Right lobe of liver (tissue), 6 donors: ENCODE measurements around the gene EGFLAM. TPM values are rescaled to one million over a fixed set of nuclear protein-coding genes. Genes with fewer than 3 reads are reported as not detected.

Source experiments
- ATAC-seq, 4 donors: fragments of 200-7000 bp; cut with Tn5 transposase; one replicate each; pipeline ENCODE4 v1.9.1; 2020; ENCODE audit warnings: mild to moderate bottlenecking in 4 of 4, moderate library complexity in 4 of 4
- DNase-seq, 3 donors: peaks; one replicate each; pipeline ENCODE4 v3.0.0-alpha.2; 2020
- H3K27ac ChIP-seq, 3 donors: fragments of 200-600 bp; one replicate each; pipeline ENCODE4 v1.8.0; 2022
- H3K27me3 ChIP-seq, 2 donors: fragments of 200-600 bp; one replicate each; pipeline ENCODE4 v1.8.0; 2022
- H3K36me3 ChIP-seq, 4 donors: fragments of 200-600 bp; sonication (generic) in 1 of 4; one replicate each; pipeline versions ENCODE4 v1.5.1 to v1.8.0; 2017 to 2022; ENCODE audit warnings: control low read depth in 1 of 4
- H3K4me1 ChIP-seq, 4 donors: fragments of 200-600 bp; sonication (generic) in 1 of 4; one replicate each; pipeline versions ENCODE4 v1.5.1 to v1.8.0; 2017 to 2022; ENCODE audit warnings: control low read depth in 1 of 4
- H3K4me3 ChIP-seq, 3 donors: fragments of 200-600 bp; one replicate each; pipeline ENCODE4 v1.8.0; 2022
- H3K9me3 ChIP-seq, 4 donors: fragments of 200-600 bp; sonication (generic) in 1 of 4; one replicate each; pipeline versions ENCODE4 v1.5.1 to v1.8.0; 2017 to 2022; ENCODE audit warnings: control low read depth in 1 of 4
- CTCF ChIP-seq, 4 donors: fragments of 200-600 bp in 3 of 4; fragments of 450-650 bp in 1 of 4; IDR thresholded peaks; one replicate each; pipeline versions ENCODE4 v1.5.1 to v1.8.0; 2016 to 2022; ENCODE audit warnings: antibody characterized with exemption in 4 of 4, mild to moderate bottlenecking in 2 of 4
- POLR2A ChIP-seq: fragments of 450-650 bp; IDR thresholded peaks from one replicate; pipeline ENCODE4 v1.6.1; 2017; ENCODE audit warnings: antibody characterized with exemption, mild to moderate bottlenecking
- WGBS: methylation state at CpG from one replicate; pipeline ENCODE4 v1.1.6; 2018; ENCODE audit warnings: low coverage, low lambda C conversion rate; ENCODE audit not compliant: insufficient coverage; ENCODE audit errors: missing lambda C conversion rate; 5-methylcytosine and 5-hydroxymethylcytosine counted together
- intact Hi-C, 2 donors: fragments of 100-400 bp; cut with DNase I; formaldehyde crosslinking; loops; one replicate each; pipeline versions ENCODE4 v1.11.2 to v1.14.1; 2022
- total RNA-seq, 6 experiments: library from RNA; depleted of rRNA in 2 of 6; stranded (reverse); fragments of >200 nt in 2 of 6; fragmentation: NEBNext Ultra II Directional in 3 of 6; extraction: Animal tissue kit (Norgen Biotek cat#: 25700) in 3 of 6; gene quantifications; one replicate each; pipeline versions ENCODE4 v1.1.0 to v1.2.4, GENCODE V29; 2016 to 2023
- donor health status: DM: no; HTN: yes; CAD: no.
- donor health status: DM: no; HTN: no; CAD: no.
- donor health status: DM: no; HTN: no; CAD: no.
- donor health status: DM: no; HTN: yes; CAD: no.
- donor health status: DM: no; HTN: yes; CAD: no.

The EGFLAM gene
- total RNA-seq, 6 experiments from 2014 or later: 0.50 to 6.2 (median 2.3) TPM

DNA sequence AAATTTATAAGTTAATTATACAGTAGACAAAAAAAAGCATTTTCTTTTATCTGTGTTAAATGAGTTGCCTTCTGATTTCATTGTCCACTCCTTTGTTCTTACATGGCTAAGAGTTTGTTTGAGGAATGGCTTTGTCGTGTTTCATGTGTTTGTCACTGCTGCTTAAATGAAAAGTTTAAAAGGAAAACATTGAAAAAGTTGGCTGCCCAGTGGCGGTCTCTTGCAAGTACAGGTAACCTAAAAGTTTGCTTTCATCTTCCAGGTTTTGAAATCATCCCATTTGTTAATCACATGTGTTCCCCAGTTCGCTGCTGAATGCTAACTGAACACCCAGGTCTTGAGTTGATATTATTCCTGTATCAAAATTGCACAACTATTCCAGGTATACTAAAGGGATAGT, 33.9 kb downstream of the EGFLAM start:
- no peak for ATAC-seq

GRCh38 chr5:38295751-38296150, 37.4 kb downstream of the EGFLAM start:
- Histone ChIP-seq H3K27ac (no peak overlapping the region), H3K4me1 (no peaks in the 10 kb centered on the region), H3K9me3 (no peaks in the 10 kb centered on the region), H3K36me3 (no peaks in the 10 kb centered on the region), H3K4me3 (no peak overlapping the region), H3K27me3 (no peaks in the 10 kb centered on the region)
- ATAC-seq: no peak
- WGBS: 60% methylated on average over 2 of the region's 2 CpGs
- no peak for DNase-seq
- TF ChIP-seq CTCF (IDR thresholded peaks at IDR 0.05) (no peak), POLR2A (no peak)
- intact Hi-C loops: no loop called here

More for the DNA sequence above, 33.9 kb downstream of the EGFLAM start:
- TF ChIP-seq POLR2A (no peak), CTCF (IDR thresholded peaks at IDR 0.05) (no peak)
- H3K27ac ChIP-seq: no peak overlapping the region
- intact Hi-C loops: no loop called here
- 80% methylated on average over 3 of the region's 3 CpGs for WGBS
- no peaks in the 10 kb centered on the region for H3K36me3 ChIP-seq
- H3K27me3 ChIP-seq: no peaks in the 10 kb centered on the region
- no peak for DNase-seq
- no peaks in the 10 kb centered on the region for H3K9me3 ChIP-seq
- H3K4me3 ChIP-seq: no peak overlapping the region
- H3K4me1 ChIP-seq: no peaks in the 10 kb centered on the region

- no peak for DNase-seq
Measured at GRCh38 chr5:38297830-38298608, 39.7 kb downstream of the EGFLAM start.

GRCh38 chr5:38299585-38299984, 41.2 kb downstream of the EGFLAM start:
- TF ChIP-seq POLR2A: no peak
- no peak for TF ChIP-seq CTCF (IDR thresholded peaks at IDR 0.05)
- ATAC-seq: no peak
- no peaks in the 10 kb centered on the region for H3K9me3 ChIP-seq
- DNase-seq: no peak
- H3K27me3 ChIP-seq: no peaks in the 10 kb centered on the region
- WGBS: 45% methylated on average over 1 of the region's 1 CpG
- no peaks in the 10 kb centered on the region for H3K4me1 ChIP-seq
- no peak overlapping the region for H3K27ac ChIP-seq
- no peak overlapping the region for H3K4me3 ChIP-seq
- H3K36me3 ChIP-seq: no peaks in the 10 kb centered on the region
- intact Hi-C loops: no loop called here

More at GRCh38 chr5:38297830-38298608, 39.7 kb downstream of the EGFLAM start:
- intact Hi-C loops: no loop called here
- Histone ChIP-seq H3K9me3 (no peaks in the 10 kb centered on the region), H3K36me3 (no peaks in the 10 kb centered on the region), H3K4me1 (no peaks in the 10 kb centered on the region), H3K4me3 (no peak overlapping the region), H3K27me3 (no peaks in the 10 kb centered on the region), H3K27ac (no peak overlapping the region)
- TF ChIP-seq POLR2A: no peak
- no peak for TF ChIP-seq CTCF (IDR thresholded peaks at IDR 0.05)
- ATAC-seq: no peak
- WGBS: 43% methylated on average over 8 of the region's 8 CpGs
